H1 (cell line): ENCODE data around the gene CPPED1. TPM values are rescaled to one million over a fixed set of nuclear protein-coding genes. Genes with fewer than 3 reads are reported as not detected.

Experiments used
- CTCF ChIA-PET: fragments of 300-600 bp; sonication (Branson Sonifier 250); formaldehyde crosslinking; loops from one replicate; lab custom pipeline; 2021; ENCODE audit not compliant: partially characterized antibody; lab: Charles Lee
- POLR2A ChIA-PET: fragments of 300-600 bp; sonication (Branson Sonifier 250); formaldehyde crosslinking; loops from one replicate; lab custom pipeline; 2021; ENCODE audit warnings: inconsistent platforms; ENCODE audit not compliant: partially characterized antibody; lab: Charles Lee
- DNase-seq, 2 experiments: peaks; one replicate each; pipeline versions ENCODE4 v3.0.0 to v3.0.0-alpha.2; 2010 to 2022; ENCODE audit warnings: low spot score in 2 of 2, low read depth in 1 of 2, mixed read lengths in 1 of 2
- FAIRE-seq: peaks from 2 replicates; lab custom pipeline; 2011; peaks lifted over from hg19 to GRCh38; lab: Jason Lieb, UNC
- H2AFZ ChIP-seq: 2 replicates; pipeline ENCODE4 v1.8.1; 2012; ENCODE audit warnings: low read length, inconsistent platforms
- H2AK5ac ChIP-seq: 2 replicates; pipeline ENCODE4 v1.6.1; 2013; ENCODE audit warnings: low read depth, low read length
- H2BK120ac ChIP-seq: replicated peaks from 2 replicates; pipeline ENCODE3; 2013; ENCODE audit warnings: low read depth, low read length, inconsistent platforms
- H2BK12ac ChIP-seq: 2 replicates; pipeline ENCODE4 v1.6.1; 2013; ENCODE audit warnings: low read depth, low read length
- H2BK15ac ChIP-seq: 2 replicates; pipeline ENCODE4 v1.6.1; 2013; ENCODE audit warnings: low read length
- H2BK20ac ChIP-seq: 2 replicates; pipeline ENCODE4 v1.6.1; 2013; ENCODE audit warnings: low read length
- H2BK5ac ChIP-seq: 2 replicates; pipeline ENCODE4 v1.6.1; 2013; ENCODE audit warnings: low read depth, low read length
- H3K14ac ChIP-seq: 2 replicates; pipeline ENCODE4 v1.6.1; 2013; ENCODE audit warnings: inconsistent platforms; ENCODE audit not compliant: insufficient read length
- H3K18ac ChIP-seq: 2 replicates; pipeline ENCODE4 v1.6.1; 2013; ENCODE audit warnings: low read length; ENCODE audit errors: extremely low read depth
- H3K23ac ChIP-seq: 2 replicates; pipeline ENCODE4 v1.6.1; 2013; ENCODE audit warnings: inconsistent platforms; ENCODE audit not compliant: insufficient read length
- H3K23me2 ChIP-seq: 2 replicates; pipeline ENCODE4 v1.6.1; 2013; ENCODE audit warnings: low read depth, low read length
- H3K27ac ChIP-seq: 2 replicates; pipeline ENCODE4 v1.6.1; 2011; ENCODE audit warnings: low read depth, low read length, inconsistent platforms
- H3K27me3 ChIP-seq, 4 experiments: replicated peaks in 1 of 4; 1 replicate in 1 of 4; 2 replicates in 3 of 4; pipeline versions ENCODE4 v1.6.1 to v1.8.1; 2011 to 2013; ENCODE audit warnings: low read length in 3 of 4, mild to moderate bottlenecking in 3 of 4, inconsistent platforms in 2 of 4, mixed read lengths in 2 of 4, moderate library complexity in 1 of 4; ENCODE audit not compliant: control insufficient read depth in 3 of 4, insufficient read depth in 3 of 4; ENCODE audit errors: extremely low read depth in 1 of 4
- H3K36me3 ChIP-seq, 4 experiments: 2 replicates each; pipeline versions ENCODE4 v1.6.1 to v1.8.1; 2011 to 2013; ENCODE audit warnings: mild to moderate bottlenecking in 4 of 4, low read length in 3 of 4, moderate library complexity in 2 of 4, control low read depth in 1 of 4, inconsistent platforms in 1 of 4; ENCODE audit not compliant: insufficient read depth in 4 of 4, control insufficient read depth in 2 of 4
- H3K4ac ChIP-seq: replicated peaks from 2 replicates; pipeline ENCODE3; 2013; ENCODE audit warnings: low read length, low read depth, mixed read lengths, inconsistent platforms; ENCODE audit not compliant: insufficient read length
- H3K4me1 ChIP-seq, 4 experiments: replicated peaks in 1 of 4; 1 replicate in 1 of 4; 2 replicates in 3 of 4; pipeline versions ENCODE4 v1.6.1 to v1.8.1; 2011 to 2013; ENCODE audit warnings: low read length in 3 of 4, inconsistent platforms in 2 of 4, mixed read lengths in 1 of 4; ENCODE audit not compliant: insufficient read depth in 4 of 4, control insufficient read depth in 3 of 4
- H3K4me2 ChIP-seq, 2 experiments: 2 replicates each; pipeline versions ENCODE4 v1.6.1 to v1.8.1; 2011 to 2013; ENCODE audit warnings: low read depth in 2 of 2, low read length in 2 of 2, control low read depth in 1 of 2, inconsistent platforms in 1 of 2, mild to moderate bottlenecking in 1 of 2; ENCODE audit not compliant: insufficient read depth in 1 of 2
- H3K4me3 ChIP-seq, 4 experiments: fragments of 200-600, 300-600 bp in 1 of 4; sonication (generic), shearing (Covaris generic), sonication (Bioruptor Twin) in 1 of 4; 2 replicates each; pipeline versions ENCODE4 v1.5.1 to v1.8.1; 2011 to 2016; ENCODE audit warnings: low read length in 4 of 4, low read depth in 3 of 4, control low read depth in 2 of 4, inconsistent platforms in 2 of 4, mild to moderate bottlenecking in 2 of 4, mixed read lengths in 1 of 4, moderate library complexity in 1 of 4; ENCODE audit not compliant: insufficient read depth in 2 of 4; ENCODE audit errors: extremely low read depth in 1 of 4
- H3K56ac ChIP-seq: replicated peaks from 2 replicates; pipeline ENCODE3; 2013; ENCODE audit warnings: low read depth, mild to moderate bottlenecking, mixed read lengths, low read length, inconsistent platforms; ENCODE audit not compliant: insufficient read length
- H3K79me1 ChIP-seq: 2 replicates; pipeline ENCODE4 v1.6.1; 2013; ENCODE audit warnings: low read depth, low read length, control low read depth
- H3K79me2 ChIP-seq, 2 experiments: 2 replicates each; pipeline versions ENCODE4 v1.6.1 to v1.8.1; 2012 to 2013; ENCODE audit warnings: low read length in 2 of 2, mild to moderate bottlenecking in 2 of 2, inconsistent platforms in 1 of 2; ENCODE audit not compliant: insufficient read depth in 2 of 2, control insufficient read depth in 1 of 2
- H3K9ac ChIP-seq, 4 experiments: replicated peaks in 1 of 4; 1 replicate in 1 of 4; 2 replicates in 3 of 4; pipeline versions ENCODE4 v1.6.1 to v1.8.1; 2011 to 2013; ENCODE audit warnings: low read depth in 3 of 4, low read length in 3 of 4, control low read depth in 2 of 4, mild to moderate bottlenecking in 2 of 4, moderate library complexity in 2 of 4, inconsistent platforms in 1 of 4; ENCODE audit errors: extremely low read depth in 1 of 4
- H3K9me3 ChIP-seq, 2 experiments: 2 replicates each; pipeline versions ENCODE4 v1.6.1 to v1.8.1; 2012 to 2013; ENCODE audit warnings: mild to moderate bottlenecking in 2 of 2, moderate library complexity in 2 of 2, control low read depth in 1 of 2, inconsistent platforms in 1 of 2, low read depth in 1 of 2, low read length in 1 of 2, mixed read lengths in 1 of 2; ENCODE audit not compliant: insufficient read depth in 2 of 2
- H4K20me1 ChIP-seq, 2 experiments: replicated peaks in 1 of 2; 2 replicates each; pipeline versions ENCODE3 to v1.8.1; 2011 to 2013; ENCODE audit warnings: inconsistent platforms in 2 of 2, low read length in 2 of 2, mild to moderate bottlenecking in 1 of 2; ENCODE audit not compliant: insufficient read depth in 2 of 2, control insufficient read depth in 1 of 2
- H4K5ac ChIP-seq: 2 replicates; pipeline ENCODE4 v1.6.1; 2013; ENCODE audit warnings: low read length, low read depth, mixed read lengths, inconsistent platforms; ENCODE audit not compliant: insufficient read length
- H4K8ac ChIP-seq: 2 replicates; pipeline ENCODE4 v1.8.0; 2013; ENCODE audit warnings: mild to moderate bottlenecking, moderate library complexity, low read length, inconsistent platforms; ENCODE audit not compliant: insufficient read depth; ENCODE audit errors: extremely low read depth
- H4K91ac ChIP-seq: replicated peaks from 2 replicates; pipeline ENCODE3; 2013; ENCODE audit warnings: low read length, mixed read lengths, inconsistent platforms; ENCODE audit not compliant: insufficient read length
- FOSL1 ChIP-seq: IDR thresholded peaks from 2 replicates; pipeline ENCODE4 v1.6.1; 2011; ENCODE audit warnings: mild to moderate bottlenecking, low read depth, low read length, moderate library complexity; ENCODE audit not compliant: insufficient read depth
- JUN ChIP-seq: IDR thresholded peaks from 2 replicates; pipeline ENCODE4 v1.6.1; 2011; ENCODE audit warnings: low read depth, mild to moderate bottlenecking, improper control_type of control experiment, low read length
- TAF7 ChIP-seq: optimal IDR thresholded peaks from 2 replicates; pipeline ENCODE3; 2011; ENCODE audit warnings: low read depth, mild to moderate bottlenecking, inconsistent platforms, low read length, moderate library complexity, borderline replicate concordance
- TCF12 ChIP-seq: IDR thresholded peaks from 2 replicates; pipeline ENCODE4 v1.6.1; 2011; ENCODE audit warnings: low read depth, mild to moderate bottlenecking, low read length
- WGBS, 2 experiments: shearing (Covaris generic) in 1 of 2; methylation state at CpG; one replicate each; pipeline versions ENCODE4 v1.1.6 to v1.1.7; 2013 to 2015; ENCODE audit warnings: low lambda C conversion rate in 2 of 2, mixed read lengths in 2 of 2, inconsistent platforms in 1 of 2, low coverage in 1 of 2, missing lambda C conversion rate in 1 of 2; ENCODE audit not compliant: insufficient replicate concordance in 2 of 2, insufficient coverage in 1 of 2, insufficient read length in 1 of 2; ENCODE audit errors: extremely low coverage in 1 of 2, missing lambda C conversion rate in 1 of 2; 5-methylcytosine and 5-hydroxymethylcytosine counted together
- polyA plus RNA-seq, 7 experiments: library from polyadenylated mRNA; depleted of rRNA in 3 of 7; stranded (reverse) in 5 of 7; unstranded in 2 of 7; fragments of >200 nt in 5 of 7; fragments of 200-250 nt in 2 of 7; gene quantifications; 1 replicate in 5 of 7; 2 replicates in 1 of 7; 4 replicates in 1 of 7; pipeline versions ENCODE4 v1.2.1 to v1.2.3, GENCODE V29; 2011 to 2013; ENCODE audit warnings: missing spikeins in 2 of 7, mixed read lengths in 2 of 7
- total RNA-seq: library from RNA; stranded (reverse); fragmentation: NEBNext Ultra II Directional; extraction: Animal tissue kit (Norgen Biotek cat#: 25700); gene quantifications from 2 replicates; pipeline ENCODE4 v1.2.1, GENCODE V29; 2021
- TF ChIP-seq, protein P1 (sequence below): IDR thresholded peaks from 2 replicates; pipeline ENCODE4 v1.6.1; 2011; ENCODE audit warnings: low read length, improper control_type of control experiment

CPPED1 gene
- total and polyA plus RNA-seq, 2 of the 8 experiments (the other 6 are each of a cell fraction or from before 2014, with no cell fraction given) = 3.5 to 11.2 TPM

DNA sequence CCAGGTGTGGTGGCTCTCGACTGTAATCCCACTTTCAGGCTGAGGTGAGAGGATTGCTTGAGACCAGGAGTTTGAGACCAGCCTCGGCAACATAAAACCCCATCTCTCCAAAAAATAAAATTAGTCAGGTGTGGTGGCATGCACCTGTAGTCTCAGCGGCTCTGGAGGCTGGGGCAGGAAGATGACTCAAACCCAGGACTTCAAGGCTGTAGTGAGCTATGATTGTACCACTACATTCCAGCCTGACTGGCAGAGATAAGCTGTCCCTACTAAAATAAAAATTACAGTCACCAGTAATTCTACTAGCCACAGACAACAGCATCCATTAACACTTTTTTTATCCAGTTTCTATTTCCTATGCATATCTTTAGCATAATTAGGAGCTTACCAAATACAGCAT lies 176.3 kb downstream of the CPPED1 start:
- H3K79me2 ChIP-seq = no peaks in the 10 kb centered on the region
- H3K36me3 ChIP-seq = no peaks in the 10 kb centered on the region
- no peak overlapping the region for H3K18ac ChIP-seq
- H2BK12ac ChIP-seq = no peak overlapping the region
- H3K4me2 ChIP-seq = no peak overlapping the region
- H4K5ac ChIP-seq = no peak overlapping the region
- no peaks in the 10 kb centered on the region for H4K20me1 ChIP-seq
- no peak overlapping the region for H3K4me3 ChIP-seq
- DNase-seq (no peak), FAIRE-seq (no peak)
- no peak overlapping the region for H4K91ac ChIP-seq
- H2BK20ac ChIP-seq = no peak overlapping the region
- H3K56ac ChIP-seq = no peak overlapping the region
- H3K4me1 ChIP-seq = no peaks in the 10 kb centered on the region
- WGBS, 2 experiments = 96% methylated on average over 3 of the region's 3 CpGs; no CpG with 5 or more reads in 1 of the 2 experiments
- H2AK5ac ChIP-seq = no peak overlapping the region
- no peak overlapping the region for H3K9ac ChIP-seq
- no peak overlapping the region for H2BK15ac ChIP-seq
- no peak overlapping the region for H3K14ac ChIP-seq
- H2AFZ ChIP-seq = no peak overlapping the region
- H2BK120ac ChIP-seq = no peak overlapping the region
- H3K9me3 ChIP-seq = no peaks in the 10 kb centered on the region
- CTCF ChIA-PET = interaction anchor here (0.6 to 1.3 kb wide), 5 partner anchors 9 to 119 kb away, joined by 3 read pairs; no protein-coding TSS in a partner anchor
- TF ChIP-seq FOSL1 (no peak), JUN (no peak), TCF12 (no peak), TAF7 (no peak)
- TF ChIP-seq, protein P1, sequence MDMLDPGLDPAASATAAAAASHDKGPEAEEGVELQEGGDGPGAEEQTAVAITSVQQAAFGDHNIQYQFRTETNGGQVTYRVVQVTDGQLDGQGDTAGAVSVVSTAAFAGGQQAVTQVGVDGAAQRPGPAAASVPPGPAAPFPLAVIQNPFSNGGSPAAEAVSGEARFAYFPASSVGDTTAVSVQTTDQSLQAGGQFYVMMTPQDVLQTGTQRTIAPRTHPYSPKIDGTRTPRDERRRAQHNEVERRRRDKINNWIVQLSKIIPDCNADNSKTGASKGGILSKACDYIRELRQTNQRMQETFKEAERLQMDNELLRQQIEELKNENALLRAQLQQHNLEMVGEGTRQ = no peak
- TF ChIP-seq, all 59 proteins: peak for 0
- POLR2A ChIA-PET = interaction anchor here (0.5 to 1.2 kb wide), 2 partner anchors 11 to 221 kb away, joined by 3 to 5 read pairs; no protein-coding TSS in a partner anchor
- no peak overlapping the region for H3K4ac ChIP-seq
- H3K27me3 ChIP-seq = no peaks in the 10 kb centered on the region
- H3K23me2 ChIP-seq = no peaks in the 10 kb centered on the region
- no peak overlapping the region for H3K27ac ChIP-seq
- no peak overlapping the region for H2BK5ac ChIP-seq
- no peaks in the 10 kb centered on the region for H3K79me1 ChIP-seq
- H3K23ac ChIP-seq = no peak overlapping the region
- H4K8ac ChIP-seq = no peak overlapping the region
